ENCODE data around the gene FBXO17. TPM values are rescaled to one million over a fixed set of nuclear protein-coding genes. Genes with fewer than 3 reads are reported as not detected.

FBXO17 gene
- total RNA-seq, 1 experiment from 2014 or later = 29.0 TPM

GRCh38 chr19:38928391-38929001, 47.0 kb downstream of the FBXO17 start:
- DNase-seq (ENCODE audit: low read depth, low spot score) = no peak
- in situ Hi-C loops (cut with HindIII; ENCODE audit: low pct_unique_long_range_greater_than_20kb, low sequenced_read_pairs) = no loop called here

GRCh38 chr19:38924388-38924787, 51.2 kb downstream of the FBXO17 start:
- in situ Hi-C loops (cut with HindIII; ENCODE audit: low pct_unique_long_range_greater_than_20kb, low sequenced_read_pairs) = no loop called here
- no peak for DNase-seq (ENCODE audit: low read depth, low spot score)

- in situ Hi-C loops (cut with HindIII; ENCODE audit: low pct_unique_long_range_greater_than_20kb, low sequenced_read_pairs) = no loop called here
- DNase-seq (ENCODE audit: low read depth, low spot score) = no peak
Measured at GRCh38 chr19:38922482-38922881, 53.1 kb downstream of the FBXO17 start.

- DNase-seq (ENCODE audit: low read depth, low spot score) = no peak
- in situ Hi-C loops (cut with HindIII; ENCODE audit: low pct_unique_long_range_greater_than_20kb, low sequenced_read_pairs) = no loop called here
Measured at GRCh38 chr19:38921420-38922274, 53.9 kb downstream of the FBXO17 start.

- in situ Hi-C loops (cut with HindIII; ENCODE audit: low pct_unique_long_range_greater_than_20kb, low sequenced_read_pairs) = no loop called here
Measured at GRCh38 chr19:38920602-38921419, 54.7 kb downstream of the FBXO17 start.

GRCh38 chr19:38919837-38920601, 55.5 kb downstream of the FBXO17 start:
- in situ Hi-C loops (cut with HindIII; ENCODE audit: low pct_unique_long_range_greater_than_20kb, low sequenced_read_pairs) = no loop called here
- DNase-seq (ENCODE audit: low read depth, low spot score) = no peak

More at GRCh38 chr19:38920602-38921419, 54.7 kb downstream of the FBXO17 start:
- no peak for DNase-seq (ENCODE audit: low read depth, low spot score)

- in situ Hi-C loops (cut with HindIII; ENCODE audit: low pct_unique_long_range_greater_than_20kb, low sequenced_read_pairs) = no loop called here
- DNase-seq (ENCODE audit: low read depth, low spot score) = no peak
Measured at GRCh38 chr19:38918526-38918925, 57.0 kb downstream of the FBXO17 start.

- in situ Hi-C loops (cut with HindIII; ENCODE audit: low pct_unique_long_range_greater_than_20kb, low sequenced_read_pairs) = no loop called here
Measured at GRCh38 chr19:38917921-38918491, 57.5 kb downstream of the FBXO17 start.

GRCh38 chr19:38917516-38917915, 58.0 kb downstream of the FBXO17 start:
- DNase-seq (ENCODE audit: low read depth, low spot score) = no peak
- in situ Hi-C loops (cut with HindIII; ENCODE audit: low pct_unique_long_range_greater_than_20kb, low sequenced_read_pairs) = no loop called here

More at GRCh38 chr19:38917921-38918491, 57.5 kb downstream of the FBXO17 start:
- DNase-seq (ENCODE audit: low read depth, low spot score) = peak; percentile 34

GRCh38 chr19:38915329-38916321, 59.9 kb downstream of the FBXO17 start:
- in situ Hi-C loops (cut with HindIII; ENCODE audit: low pct_unique_long_range_greater_than_20kb, low sequenced_read_pairs) = no loop called here

GRCh38 chr19:38913958-38914357, 61.6 kb downstream of the FBXO17 start:
- DNase-seq (ENCODE audit: low read depth, low spot score) = no peak
- in situ Hi-C loops (cut with HindIII; ENCODE audit: low pct_unique_long_range_greater_than_20kb, low sequenced_read_pairs) = no loop called here

More at GRCh38 chr19:38915329-38916321, 59.9 kb downstream of the FBXO17 start:
- DNase-seq (ENCODE audit: low read depth, low spot score) = no peak

GRCh38 chr19:38912600-38913514, 62.7 kb downstream of the FBXO17 start:
- in situ Hi-C loops (cut with HindIII; ENCODE audit: low pct_unique_long_range_greater_than_20kb, low sequenced_read_pairs) = no loop called here
- no peak for DNase-seq (ENCODE audit: low read depth, low spot score)

GRCh38 chr19:38911388-38912001, 64.0 kb downstream of the FBXO17 start:
- in situ Hi-C loops (cut with HindIII; ENCODE audit: low pct_unique_long_range_greater_than_20kb, low sequenced_read_pairs) = no loop called here

GRCh38 chr19:38910488-38910887, 65.1 kb downstream of the FBXO17 start:
- no peak for DNase-seq (ENCODE audit: low read depth, low spot score)
- in situ Hi-C loops (cut with HindIII; ENCODE audit: low pct_unique_long_range_greater_than_20kb, low sequenced_read_pairs) = no loop called here

More at GRCh38 chr19:38911388-38912001, 64.0 kb downstream of the FBXO17 start:
- no peak for DNase-seq (ENCODE audit: low read depth, low spot score)

- in situ Hi-C loops (cut with HindIII; ENCODE audit: low pct_unique_long_range_greater_than_20kb, low sequenced_read_pairs) = no loop called here
Measured at GRCh38 chr19:38908911-38909310, 66.6 kb downstream of the FBXO17 start.

More at GRCh38 chr19:38908911-38909310, 66.6 kb downstream of the FBXO17 start:
- no peak for DNase-seq (ENCODE audit: low read depth, low spot score)
